GM03348 (cell line): ENCODE results near the gene PLA2G7.
"Not testable (repeated sequence)": the region's sequence is repeated elsewhere in the genome, so short reads cannot be mapped to it uniquely, and the experiment has no call there.

Experiments used
- DNase-seq: peaks from one replicate; pipeline ENCODE4 v3.0.0; 2012; ENCODE audit warnings: low spot score

PLA2G7 gene

GRCh38 chr6:46734867-46735719 lies at the start of gene PLA2G7:
PLA2G7 (minus strand) TSS chr6:46735375; CDS start chr6:46722891, 12,484 bp downstream.
- peak; percentile 48 for DNase-seq

DNA sequence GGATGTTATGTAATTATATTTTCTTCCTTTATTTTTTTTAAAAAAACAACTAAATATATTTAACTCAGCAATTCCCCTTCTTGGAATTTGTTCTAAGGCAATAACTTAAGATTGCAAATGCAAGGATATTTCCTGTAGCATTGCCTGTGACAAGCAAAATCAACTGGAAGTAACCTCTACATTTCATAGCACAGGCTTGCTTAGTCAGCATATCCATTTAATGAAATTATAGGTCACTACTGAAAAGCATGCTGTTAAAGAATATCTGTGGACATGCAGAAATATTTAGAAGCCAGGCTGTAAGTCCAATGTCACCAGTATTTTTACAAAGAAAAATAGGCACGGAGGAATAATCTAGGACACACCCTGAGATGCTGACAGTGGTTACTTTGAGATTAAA lies 49.4 kb upstream of the PLA2G7 start:
- no peak for DNase-seq

DNA sequence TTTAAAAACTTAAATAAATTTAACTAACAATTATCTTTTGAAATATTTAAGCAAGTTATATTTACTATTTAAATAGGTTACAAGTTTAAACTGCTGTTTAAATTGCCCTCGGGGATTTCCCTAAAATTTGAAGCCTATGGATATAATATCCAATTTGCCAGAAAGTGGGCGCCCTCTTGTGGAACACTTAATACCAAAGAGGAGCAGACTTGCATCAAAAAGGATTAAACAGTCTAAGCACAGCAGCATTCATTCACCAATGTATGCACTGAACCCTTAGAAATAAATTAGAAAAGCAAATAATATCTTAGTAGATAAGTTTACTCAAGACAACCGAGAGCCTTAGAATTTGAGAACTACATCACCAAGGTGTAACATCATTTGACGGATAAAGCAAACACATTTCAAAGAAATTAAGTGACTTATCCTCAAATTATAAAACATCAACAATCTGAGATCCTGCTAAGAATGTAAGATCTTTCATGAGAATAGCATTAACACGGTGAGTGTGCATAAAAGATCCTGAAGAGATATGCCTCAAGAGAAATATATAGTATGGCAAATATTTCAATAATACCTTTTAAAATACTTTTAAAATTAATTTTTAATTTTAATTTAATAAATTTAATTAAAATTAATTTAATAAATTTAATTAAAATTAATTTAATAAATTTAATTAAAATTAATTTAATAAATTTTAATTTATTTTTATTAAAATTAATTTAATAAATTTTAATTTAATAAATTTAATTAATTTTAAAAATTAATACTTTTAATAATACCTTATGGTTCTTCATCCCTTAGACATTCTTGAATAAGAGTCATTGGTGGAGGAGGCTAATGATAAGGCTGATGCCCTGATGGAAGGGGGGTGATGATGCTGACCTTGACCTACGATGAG lies 46.6 kb upstream of the PLA2G7 start:
- DNase-seq = peak; percentile 34

DNA sequence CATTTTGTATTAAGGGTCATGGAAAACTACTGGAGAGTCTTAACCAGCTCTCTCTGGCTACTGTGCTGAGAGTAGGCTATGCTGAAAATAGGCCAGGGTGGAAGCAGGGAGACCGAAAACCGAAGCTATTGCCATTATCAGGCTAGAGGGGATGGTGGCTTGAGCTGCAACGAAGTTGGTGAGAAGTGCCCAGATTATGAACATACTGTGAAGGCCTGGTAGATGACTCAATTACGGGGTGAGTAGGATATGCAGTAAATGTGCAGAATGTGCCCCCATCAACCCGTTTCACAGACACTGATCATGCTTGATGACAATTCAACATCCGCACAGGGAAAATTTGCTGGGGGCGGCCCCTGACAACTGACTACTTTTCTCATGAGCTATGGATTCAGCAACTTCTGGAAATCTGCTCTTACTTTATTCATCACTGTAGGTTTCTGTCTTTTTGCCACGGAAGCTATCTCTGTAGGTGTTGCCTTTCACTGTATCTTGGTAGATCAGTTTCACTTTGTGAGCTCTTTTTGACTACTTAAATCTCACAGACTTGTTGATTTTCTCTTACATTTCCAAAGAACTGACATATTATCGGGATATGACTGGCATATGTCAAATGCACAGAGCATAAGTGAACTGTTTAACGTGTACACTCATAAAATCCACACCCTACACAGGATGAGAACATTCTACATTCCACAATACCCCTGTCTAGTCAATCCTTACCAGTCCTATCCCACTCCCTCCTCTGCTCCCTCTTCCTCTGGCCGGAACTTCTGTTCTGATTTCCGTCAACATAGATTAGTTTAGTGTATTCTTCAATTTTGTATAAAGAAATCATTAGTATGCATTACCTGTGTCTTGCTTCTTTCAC lies 42.5 kb upstream of the PLA2G7 start:
- no peak for DNase-seq

GRCh38 chr6:46776070-46776712 lies 41.0 kb upstream of the PLA2G7 start:
- DNase-seq = no peak

DNA sequence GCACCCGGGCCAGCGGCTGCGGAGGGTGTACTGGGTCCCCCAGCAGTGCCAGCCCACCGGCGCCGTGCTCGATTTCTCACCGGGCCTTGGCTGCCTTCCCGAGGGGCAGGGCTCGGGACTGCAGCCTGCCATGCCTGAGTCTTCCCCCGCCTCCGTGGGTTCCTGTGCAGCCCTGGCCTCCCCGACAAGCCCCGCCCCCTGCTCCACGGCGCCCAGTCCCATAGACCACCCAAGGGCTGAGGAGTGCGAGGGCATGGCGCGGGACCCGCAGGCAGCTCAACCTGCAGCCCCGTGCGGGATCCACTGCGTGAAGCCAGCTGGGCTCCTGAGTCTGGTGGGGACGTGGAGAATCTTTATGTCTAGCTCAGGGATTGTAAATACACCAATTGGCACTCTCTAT lies 39.6 kb upstream of the PLA2G7 start:
- DNase-seq = not testable (repeated sequence)

DNA sequence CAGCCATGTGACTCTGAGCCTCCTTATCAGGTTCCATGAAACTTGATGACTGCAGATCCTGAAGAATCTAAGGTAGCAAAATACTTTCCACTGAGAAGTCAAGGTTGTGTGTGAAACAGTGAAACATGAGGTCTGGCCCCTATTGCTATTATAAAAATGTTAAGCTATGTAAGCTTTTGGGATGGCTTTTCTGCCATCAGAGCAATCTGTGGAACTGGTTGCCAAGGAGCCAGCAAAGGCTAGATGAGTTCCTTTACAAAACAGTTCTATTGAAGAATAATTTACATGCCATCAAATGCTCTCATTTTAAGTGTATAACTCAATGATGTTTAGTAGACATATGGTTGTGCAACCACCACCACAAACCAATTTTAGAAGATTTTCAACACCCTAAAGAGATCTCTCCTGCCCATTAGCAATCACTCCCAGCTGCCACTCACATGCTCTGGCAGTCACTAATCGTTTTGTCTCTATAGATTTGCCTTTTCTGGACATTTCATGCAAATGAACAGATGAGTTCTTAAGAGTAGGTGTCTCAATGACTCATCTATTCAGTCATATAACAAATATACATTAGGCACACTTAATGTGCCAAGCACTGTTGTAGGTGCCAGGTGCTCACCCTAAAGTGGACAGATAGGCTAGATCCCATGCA lies 38.2 kb upstream of the PLA2G7 start:
- no peak for DNase-seq

DNA sequence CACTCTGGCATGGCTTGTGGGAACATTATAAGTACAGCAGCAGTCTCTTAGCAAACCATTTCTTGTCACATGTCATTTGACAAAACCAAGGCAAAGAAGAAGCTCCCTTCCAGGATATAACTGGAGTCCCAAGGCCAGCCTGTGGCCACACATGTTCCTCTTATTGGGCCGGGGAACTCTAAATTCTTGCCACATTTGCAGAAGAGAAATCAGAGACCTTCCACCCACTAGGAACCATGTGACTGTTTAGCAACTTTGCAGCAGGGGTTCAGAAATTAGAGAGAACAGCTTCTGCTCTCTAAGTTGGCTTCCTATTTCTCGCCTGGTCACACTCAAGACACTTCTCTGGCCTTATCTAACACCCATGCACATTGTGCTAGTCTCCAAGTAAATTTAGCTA lies 37.6 kb upstream of the PLA2G7 start:
- DNase-seq = no peak

DNA sequence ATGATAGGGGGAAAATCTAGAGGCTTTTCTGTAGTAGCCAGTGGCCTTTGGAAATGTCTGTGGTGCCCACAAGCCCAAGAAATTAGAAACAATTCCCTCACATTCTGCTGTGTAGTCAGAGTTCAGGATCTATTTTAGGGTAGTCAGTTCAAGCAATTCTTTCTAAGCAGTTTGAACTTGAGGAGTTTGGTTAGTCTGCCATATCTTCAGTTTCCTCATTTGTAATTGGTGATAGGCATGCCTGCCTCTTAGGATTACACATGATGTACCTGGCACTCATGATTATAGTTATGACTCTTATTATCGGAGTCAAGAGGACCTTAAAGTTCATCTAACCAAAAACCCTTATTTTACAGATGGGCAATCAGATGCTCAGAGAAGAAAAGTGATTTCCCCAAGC lies 36.8 kb upstream of the PLA2G7 start:
- no peak for DNase-seq

- no peak for DNase-seq
Observed at GRCh38 chr6:46764961-46765360, 29.8 kb upstream of the PLA2G7 start.

- DNase-seq = not testable (repeated sequence)
Observed at GRCh38 chr6:46764280-46764679, 29.1 kb upstream of the PLA2G7 start.

DNA sequence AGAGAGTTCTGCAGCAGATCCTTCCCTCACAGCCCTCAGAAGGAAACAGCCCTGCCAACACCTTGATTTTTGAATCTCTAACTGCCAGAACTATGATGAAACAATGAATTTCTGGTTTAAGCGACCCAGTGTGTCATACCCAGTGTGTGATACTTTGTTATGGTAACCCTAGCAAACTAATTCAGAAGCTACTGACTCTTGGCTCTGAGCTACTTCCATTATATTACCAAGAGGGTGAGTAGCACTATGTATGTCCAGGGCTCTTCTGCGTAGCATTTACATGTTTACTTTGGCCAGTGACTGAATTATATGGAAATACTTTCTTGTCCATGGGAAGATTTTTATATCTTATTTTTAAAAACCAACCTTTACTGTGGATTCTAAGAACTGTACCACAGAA lies 28.3 kb upstream of the PLA2G7 start:
- DNase-seq = no peak

GRCh38 chr6:46760925-46761324 lies 25.8 kb upstream of the PLA2G7 start:
- DNase-seq = no peak

DNA sequence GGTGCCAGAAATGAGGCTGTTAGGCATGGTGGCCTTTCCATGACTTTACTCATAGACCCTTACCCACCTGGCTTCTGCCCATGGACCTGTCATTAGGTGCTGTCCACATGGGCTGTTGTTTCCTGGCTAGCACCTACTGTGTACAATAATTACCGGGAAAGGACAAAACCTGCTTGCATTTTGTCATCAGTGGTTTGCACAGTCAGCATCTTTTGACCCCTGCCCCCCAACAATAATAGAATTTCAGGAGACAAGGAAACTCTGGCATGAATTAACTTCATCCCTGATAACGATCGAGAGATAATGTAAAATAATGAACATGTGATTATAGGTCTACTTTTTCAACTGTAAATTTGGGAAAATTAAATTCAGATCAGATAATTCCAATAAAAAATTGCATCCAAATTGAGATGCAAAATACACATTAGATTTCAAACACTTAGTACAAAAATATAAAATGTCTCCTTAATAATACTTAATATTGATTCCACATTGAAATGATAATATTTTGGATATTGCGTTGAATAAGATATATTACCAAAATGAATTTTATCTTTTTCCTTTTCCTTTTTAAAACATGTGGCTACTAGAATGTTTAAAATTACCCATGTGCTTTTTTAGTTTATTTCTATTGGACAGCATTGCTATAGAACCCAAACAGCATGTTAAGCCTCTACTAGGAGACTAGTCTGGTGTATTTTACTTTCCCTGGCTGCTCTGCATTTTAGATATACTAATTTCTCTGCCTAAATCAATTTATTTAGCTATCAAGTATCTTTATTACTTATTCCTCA lies 24.0 kb upstream of the PLA2G7 start:
- no peak for DNase-seq

DNA sequence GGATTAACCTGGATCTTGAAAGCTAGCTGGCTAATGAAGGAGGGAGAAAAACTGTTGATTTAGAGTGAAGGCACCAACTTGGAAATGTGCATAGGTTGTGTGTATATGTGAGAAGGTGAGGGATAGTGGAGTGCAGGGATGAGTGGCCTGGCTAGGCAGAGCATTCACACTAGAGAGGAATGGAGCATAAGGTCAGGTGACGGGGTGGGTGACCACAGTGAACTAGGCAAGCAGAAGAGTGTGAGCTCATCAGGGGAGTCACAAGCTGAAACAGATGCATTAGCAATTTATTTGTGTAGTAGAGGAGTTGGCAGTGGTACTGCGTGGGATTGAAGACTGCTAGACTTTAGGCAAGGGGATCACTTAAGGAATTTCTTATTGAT lies 22.0 kb upstream of the PLA2G7 start:
- DNase-seq = no peak

DNA sequence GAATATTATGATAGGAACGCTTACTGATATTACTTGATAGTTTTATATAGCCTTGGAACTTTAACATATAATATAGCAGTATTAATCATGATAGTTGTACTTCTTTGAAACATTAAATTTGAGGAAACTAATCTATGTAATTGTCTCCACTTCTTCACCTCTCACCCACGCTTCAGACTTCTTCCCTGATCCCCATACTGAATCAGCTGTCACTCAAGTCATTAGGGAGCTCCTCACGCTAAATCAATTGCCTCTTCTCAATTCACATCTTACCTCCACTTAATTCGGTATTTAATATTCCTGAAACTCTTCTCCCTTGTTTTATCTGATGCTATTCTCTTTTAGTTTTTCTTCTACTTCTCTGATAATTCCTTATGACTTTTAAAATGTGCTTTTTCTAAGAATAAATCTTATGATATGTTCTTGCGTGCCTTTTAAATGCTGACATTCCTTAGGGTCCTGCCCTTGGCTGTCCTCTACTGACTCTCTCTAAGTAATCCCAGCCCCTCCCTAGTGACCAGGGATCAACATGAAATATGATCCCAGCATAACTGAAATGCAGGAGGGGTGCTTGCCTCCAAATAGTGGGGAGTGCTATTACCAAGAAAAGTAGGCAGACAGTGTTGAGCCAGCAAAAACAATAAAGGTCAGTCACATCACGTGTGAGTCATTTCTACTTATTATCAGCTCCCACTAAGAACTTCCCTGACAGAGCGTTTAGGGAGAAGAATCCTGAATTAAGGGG lies 21.5 kb upstream of the PLA2G7 start:
- DNase-seq = no peak

- DNase-seq = no peak
Observed at GRCh38 chr6:46755865-46756264, 20.7 kb upstream of the PLA2G7 start.

- DNase-seq = no peak
Observed at GRCh38 chr6:46751658-46752057, 16.5 kb upstream of the PLA2G7 start.

GRCh38 chr6:46749731-46750130 lies 14.6 kb upstream of the PLA2G7 start:
- no peak for DNase-seq
